GM21576 (cell line): ENCODE data around the gene TTC9B.

ENCODE experiments used
- ATAC-seq: cut with Tn5 transposase; IDR thresholded peaks from one replicate; pipeline ENCODE4 v1.9.1; 2021; ENCODE audit warnings: mild to moderate bottlenecking, moderate library complexity; ENCODE audit not compliant: unreplicated experiment

The TTC9B gene

DNA sequence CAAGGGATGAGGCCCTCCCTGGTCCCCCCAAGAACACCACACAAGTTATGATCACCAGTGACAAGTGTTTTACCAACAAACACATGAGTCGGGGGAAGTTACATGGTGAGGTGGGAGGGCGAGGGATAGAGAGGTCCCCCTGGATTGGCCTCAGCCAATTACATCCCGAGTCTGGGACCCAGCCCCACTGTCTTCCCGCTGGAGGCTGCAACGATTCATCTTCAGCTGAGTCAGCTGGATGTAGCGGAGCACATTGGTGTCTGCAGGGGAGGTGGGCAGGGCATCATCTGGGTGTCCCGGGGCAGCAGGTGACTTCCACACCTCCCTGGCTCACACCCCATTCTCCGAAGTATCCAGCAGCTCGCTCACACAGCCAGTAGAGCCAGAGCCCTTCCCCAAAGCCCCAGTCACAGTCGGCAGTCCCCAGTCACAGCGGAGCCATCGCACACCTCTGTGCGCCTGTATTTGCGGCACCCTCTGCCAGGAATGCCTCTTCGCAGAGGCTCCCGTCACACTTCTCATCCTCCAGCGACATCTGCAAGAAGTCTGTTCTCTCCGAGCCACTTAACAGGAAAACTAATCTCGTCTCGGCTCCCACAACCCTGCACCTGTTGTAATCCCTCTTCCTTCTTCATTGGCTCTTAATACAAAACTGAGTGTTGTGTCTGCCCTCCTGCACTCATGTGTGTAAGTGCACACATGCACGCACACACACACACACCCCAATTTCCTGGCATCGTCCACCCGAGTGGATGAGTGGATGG, 2.0 kb downstream of the TTC9B start:
- no peak for ATAC-seq

DNA sequence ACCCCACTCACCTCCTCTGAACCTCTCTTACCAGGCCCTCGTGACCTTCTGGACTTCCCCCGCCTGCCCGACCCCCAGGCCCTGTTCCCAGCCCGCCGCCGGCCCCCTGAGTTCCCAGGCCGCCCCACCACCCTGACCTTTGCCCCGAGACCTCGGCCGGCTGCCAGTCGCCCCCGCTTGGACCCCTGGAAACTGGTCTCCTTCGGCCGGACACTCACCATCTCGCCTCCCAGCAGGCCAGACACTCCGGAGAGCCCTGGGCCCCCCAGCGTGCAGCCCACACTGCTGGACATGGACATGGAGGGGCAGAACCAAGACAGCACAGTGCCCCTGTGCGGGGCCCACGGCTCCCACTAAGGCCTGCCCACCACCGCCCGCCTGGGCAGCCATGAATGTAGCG, 3.2 kb downstream of the TTC9B start:
- ATAC-seq: no peak

GRCh38 chr19:40213882-40214570, 4.2 kb downstream of the TTC9B start:
- no peak for ATAC-seq

DNA sequence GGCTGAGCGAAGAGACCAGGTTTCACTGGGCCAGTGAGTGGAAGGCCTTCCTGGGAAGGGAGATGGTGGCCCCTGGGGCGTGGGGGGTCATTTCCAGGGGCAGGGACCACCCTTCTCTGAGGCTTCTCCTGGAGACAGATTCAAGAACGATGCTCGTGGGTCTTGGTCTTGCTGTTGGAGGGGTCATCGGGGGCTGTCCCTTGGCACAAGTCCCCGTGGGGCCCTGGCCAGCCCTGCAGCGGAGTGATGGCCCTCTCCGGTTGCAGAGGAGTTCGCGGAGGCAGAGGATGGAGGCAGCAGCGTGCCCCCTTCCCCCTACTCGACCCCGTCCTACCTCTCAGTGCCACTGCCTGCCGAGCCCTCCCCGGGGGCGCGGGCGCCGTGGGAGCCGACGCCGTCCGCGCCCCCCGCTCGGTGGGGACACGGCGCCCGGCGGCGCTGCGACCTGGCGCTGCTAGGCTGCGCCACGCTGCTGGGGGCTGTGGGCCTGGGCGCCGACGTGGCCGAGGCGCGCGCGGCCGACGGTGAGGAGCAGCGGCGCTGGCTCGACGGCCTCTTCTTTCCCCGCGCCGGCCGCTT, 4.8 kb downstream of the TTC9B start:
- no peak for ATAC-seq

DNA sequence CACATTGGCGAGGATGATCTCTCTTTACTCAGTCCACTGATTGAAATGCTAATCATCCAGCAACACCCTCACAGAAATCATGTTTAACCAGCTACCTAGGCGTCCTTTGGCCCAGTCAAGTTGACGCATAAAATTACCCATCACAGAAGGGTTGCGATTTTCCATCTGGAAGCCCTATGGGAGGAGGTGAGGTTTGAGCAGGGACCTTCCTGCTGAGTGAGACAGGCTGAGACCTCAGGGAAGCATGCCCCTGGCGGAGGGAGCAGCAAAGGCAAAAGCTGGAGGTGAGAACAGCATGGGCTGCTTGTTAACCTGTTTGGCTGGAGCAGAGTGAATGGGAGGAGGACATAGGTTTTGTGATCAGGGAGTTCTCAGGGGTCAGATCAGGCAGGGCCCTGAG, 7.3 kb downstream of the TTC9B start:
- no peak for ATAC-seq

GRCh38 chr19:40208602-40209001, 9.6 kb downstream of the TTC9B start:
- no peak for ATAC-seq

DNA sequence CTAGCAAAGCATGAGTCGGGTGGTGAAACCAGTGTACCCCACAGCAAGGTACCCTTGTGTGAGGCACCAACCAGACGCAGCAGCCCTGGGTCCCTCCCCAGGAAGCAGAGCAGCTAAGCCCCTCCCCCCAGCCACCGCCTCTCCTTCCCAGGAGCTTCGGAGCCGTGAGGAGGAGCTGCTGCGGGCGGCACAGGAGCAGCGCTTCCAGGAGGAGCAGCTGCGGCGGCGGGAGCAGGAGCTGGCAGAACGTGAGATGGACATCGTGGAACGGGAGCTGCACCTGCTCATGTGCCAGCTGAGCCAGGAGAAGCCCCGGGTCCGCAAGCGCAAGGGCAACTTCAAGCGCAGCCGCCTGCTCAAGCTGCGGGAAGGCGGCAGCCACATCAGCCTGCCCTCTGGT, 12.4 kb downstream of the TTC9B start:
- ATAC-seq: no peak

- no peak for ATAC-seq
Observed at GRCh38 chr19:40204381-40204780, 13.8 kb downstream of the TTC9B start.

GRCh38 chr19:40200341-40201099, 17.7 kb downstream of the TTC9B start:
- no peak for ATAC-seq

DNA sequence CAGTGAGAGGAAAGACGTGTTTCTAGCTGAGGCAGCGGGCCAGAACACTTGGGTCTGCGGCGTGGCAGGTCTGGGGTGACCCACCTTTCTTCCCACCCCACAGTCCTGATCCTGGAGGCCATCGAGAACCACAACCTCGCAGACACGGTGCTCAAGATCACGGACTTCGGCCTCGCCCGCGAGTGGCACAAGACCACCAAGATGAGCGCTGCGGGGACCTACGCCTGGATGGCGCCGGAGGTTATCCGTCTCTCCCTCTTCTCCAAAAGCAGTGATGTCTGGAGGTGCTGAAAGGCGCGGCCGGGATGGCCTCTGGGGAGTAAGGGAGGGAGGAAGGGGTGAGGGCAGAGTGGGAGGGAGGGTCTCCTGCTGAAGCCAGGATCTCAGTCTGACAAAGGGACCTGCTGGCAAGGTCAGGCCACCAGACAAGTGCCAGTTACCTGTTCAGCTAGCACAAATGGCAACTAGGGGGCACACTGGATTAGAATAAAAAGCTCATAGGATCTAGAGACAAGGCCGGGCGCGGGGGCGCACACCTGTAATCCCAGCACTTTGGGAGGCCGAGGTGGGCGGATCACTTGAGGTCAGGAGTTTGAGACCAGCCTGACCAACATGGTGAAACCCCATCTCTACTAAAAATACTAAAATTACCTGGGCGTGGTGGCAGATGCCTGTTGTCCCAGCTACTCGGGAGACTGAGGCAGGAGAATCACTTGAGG, 19.8 kb downstream of the TTC9B start:
- ATAC-seq: no peak

DNA sequence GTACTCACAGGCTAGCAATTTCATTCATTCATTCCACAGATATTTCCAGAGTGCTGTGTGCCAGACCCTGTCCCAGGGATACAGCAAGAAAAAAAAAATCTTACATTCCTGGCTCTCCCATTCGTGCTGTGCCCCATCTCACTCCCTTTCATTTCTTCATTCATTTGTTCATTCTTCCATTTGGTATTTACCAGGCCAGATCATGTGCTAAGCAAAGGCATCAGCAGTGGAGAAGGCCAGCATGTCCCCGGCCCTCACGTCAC, 24.7 kb downstream of the TTC9B start:
- no peak for ATAC-seq

DNA sequence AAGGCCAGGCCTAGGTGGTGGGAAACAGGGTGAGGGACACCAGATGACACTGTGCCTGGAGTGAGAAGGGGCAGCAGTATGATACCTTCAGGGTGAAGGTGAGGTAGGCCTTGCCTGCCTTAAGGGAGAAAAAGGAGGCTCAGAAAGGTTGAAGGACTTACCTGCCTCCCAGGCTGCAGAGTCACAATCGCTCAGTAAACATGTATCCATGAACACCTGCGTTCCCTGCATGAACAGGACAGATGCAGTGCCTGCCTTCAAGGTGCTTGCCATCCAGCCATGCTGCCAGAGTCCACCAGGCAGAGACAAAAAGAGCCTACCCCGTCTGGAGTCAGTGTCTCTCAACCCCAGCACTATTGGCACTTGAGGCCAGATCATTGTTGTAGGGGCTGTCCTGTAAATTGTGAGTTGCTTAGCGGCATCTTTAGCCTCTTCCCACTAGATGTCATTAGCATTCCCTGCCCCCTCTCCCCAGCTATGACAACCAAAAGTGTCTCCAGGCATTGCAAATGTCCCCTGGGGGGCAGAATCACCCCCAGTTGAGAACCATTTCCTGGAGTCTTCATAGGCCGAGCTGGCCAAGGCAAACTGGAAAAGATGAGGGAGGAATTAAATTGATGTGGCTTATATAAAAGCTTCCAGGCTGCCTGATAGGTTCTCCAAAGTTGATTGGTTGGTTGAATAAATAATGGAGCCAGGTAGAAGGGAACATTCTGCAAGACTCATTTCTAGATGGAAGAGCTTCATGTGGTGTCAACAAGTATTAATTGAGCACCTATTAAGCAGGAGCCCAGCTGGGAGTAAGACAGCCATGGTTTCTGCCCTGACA, 25.2 kb downstream of the TTC9B start:
- ATAC-seq: no peak

GRCh38 chr19:40191836-40192646, 26.1 kb downstream of the TTC9B start:
- no peak for ATAC-seq

DNA sequence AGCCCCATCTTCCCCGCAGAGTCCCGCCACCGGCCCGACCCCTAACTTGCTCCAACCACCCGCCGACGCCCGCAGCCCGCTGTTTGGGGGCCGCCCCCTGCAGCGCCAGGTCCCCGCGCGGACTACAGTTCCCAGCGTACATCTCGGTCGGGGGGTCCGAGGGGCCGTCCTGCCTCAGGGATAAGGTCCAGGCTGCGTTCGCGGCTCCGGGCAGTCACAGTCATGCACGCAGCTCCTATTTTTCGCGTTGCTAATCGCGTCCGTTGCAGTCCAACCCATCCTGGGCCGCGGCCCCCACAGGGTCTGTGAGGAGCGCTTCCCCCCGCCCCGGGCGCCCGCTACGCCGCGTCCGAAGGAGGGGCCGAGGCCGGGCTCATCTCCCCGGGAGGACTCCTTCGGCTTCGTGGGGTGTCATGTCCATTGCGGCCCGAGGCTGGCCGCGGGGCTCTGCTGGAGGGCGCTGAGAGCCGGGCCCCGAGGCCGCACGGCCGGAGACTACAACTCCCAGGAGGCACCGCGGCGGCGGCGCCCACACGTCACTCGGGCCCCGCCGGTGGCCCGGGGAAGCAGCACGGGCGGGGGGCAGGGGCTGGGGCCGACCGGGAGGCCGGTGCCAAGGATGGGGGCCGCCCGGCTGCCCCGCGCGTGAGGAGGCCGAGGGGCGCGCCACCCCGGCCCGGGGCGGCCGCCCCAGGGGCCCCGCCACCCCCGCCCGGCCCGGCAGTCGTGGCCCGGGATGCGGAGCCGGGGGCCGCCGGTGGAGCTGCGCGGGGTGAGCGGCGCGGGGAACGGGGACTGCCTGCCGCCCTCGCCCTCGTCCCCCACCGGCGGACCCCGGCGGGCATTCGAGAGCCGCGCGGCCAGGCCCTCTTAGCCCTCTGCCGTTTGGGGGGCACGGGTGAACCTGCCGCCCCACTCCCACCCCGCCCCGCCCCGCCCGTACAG, 27.0 kb downstream of the TTC9B start, which contains the start of gene MAP3K10:
MAP3K10 (plus strand) TSS at position 536 of the 945 bp plus-strand sequence. CDS start 606 bp downstream, outside the sequence.
- peak; percentile 67 for ATAC-seq

- no peak for ATAC-seq
Observed at GRCh38 chr19:40184273-40184672, 33.9 kb downstream of the TTC9B start.

- ATAC-seq: no peak
Observed at GRCh38 chr19:40178756-40179155, 39.4 kb downstream of the TTC9B start.

GRCh38 chr19:40177286-40178070, 40.7 kb downstream of the TTC9B start:
- no peak for ATAC-seq
